ENCODE data around the gene CDK11A. TPM values are rescaled to one million over a fixed set of nuclear protein-coding genes. Genes with fewer than 3 reads are reported as not detected.
"Not testable (repeated sequence)": the region's sequence is repeated elsewhere in the genome, so short reads cannot be mapped to it uniquely, and the experiment has no call there.

Gene CDK11A
- total RNA-seq, 1 experiment from 2014 or later, result 36.2 TPM

DNA sequence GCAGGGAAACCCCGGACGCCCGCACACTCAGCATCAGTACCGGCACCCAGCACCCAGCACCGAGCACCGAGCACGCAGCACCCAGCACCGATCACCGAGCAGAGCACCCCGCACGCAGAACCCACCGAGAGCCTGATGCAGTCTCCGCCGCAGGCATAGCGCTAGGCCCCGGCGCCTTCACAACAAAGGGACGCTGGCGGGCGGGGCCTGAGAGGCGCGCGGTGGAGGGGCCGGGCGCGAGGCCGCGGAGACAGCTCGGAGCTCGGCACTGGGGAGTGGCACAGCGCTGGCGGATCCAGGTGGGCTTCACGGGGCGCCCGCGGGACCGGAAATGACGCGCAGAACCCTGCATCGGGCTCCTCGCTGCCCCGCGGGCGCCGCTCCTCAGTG is 31.8 kb downstream of the CDK11A start:
- BruUV-seq (replicated peaks), result TSS peak; percentile 77
- peak; percentile 66 for DNase-seq
- intact Hi-C loops (cut with micrococcal nuclease; ENCODE audit: unreplicated experiment); H3K4me1 Mint-ChIP-seq (ENCODE audit: low read depth, unreplicated experiment); H3K9me3 Mint-ChIP-seq (ENCODE audit: low read depth, unreplicated experiment); H3K27ac Mint-ChIP-seq (ENCODE audit: unreplicated experiment); H3K27me3 Mint-ChIP-seq (ENCODE audit: unreplicated experiment); CTCF ChIA-PET: not testable (repeated sequence)
- H3K4me3 Mint-ChIP-seq (ENCODE audit: low read depth, unreplicated experiment), result peak overlapping the region; percentile 65
- peaks cover 22% of the 10 kb centered on the region for H3K36me3 Mint-ChIP-seq (ENCODE audit: insufficient read depth, unreplicated experiment)

DNA sequence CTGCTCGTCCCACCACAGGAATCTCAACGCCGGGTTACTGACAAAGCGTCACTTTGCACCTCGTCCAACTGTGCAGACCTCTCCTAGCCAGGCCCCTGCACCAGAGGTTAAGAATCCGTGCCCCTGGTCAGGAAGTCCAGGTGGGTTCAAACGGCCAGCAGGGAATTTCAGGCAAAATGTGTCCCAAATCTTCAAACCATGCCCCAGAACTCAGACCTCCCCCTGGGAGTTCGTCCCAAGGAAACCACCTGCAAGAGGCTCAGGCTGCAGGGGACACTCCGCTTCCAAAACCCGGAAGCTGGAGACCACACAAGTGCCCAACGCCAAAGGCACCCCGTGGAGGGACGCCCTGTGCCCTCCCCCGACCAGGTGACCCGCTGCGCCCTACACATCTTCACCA is 32.7 kb downstream of the CDK11A start:
- intact Hi-C loops (cut with micrococcal nuclease; ENCODE audit: unreplicated experiment); H3K27me3 Mint-ChIP-seq (ENCODE audit: unreplicated experiment); H3K9me3 Mint-ChIP-seq (ENCODE audit: low read depth, unreplicated experiment); H3K4me3 Mint-ChIP-seq (ENCODE audit: low read depth, unreplicated experiment); CTCF ChIA-PET; H3K4me1 Mint-ChIP-seq (ENCODE audit: low read depth, unreplicated experiment); H3K27ac Mint-ChIP-seq (ENCODE audit: unreplicated experiment); BruUV-seq (replicated peaks); DNase-seq: not testable (repeated sequence)
- peaks cover 26% of the 10 kb centered on the region for H3K36me3 Mint-ChIP-seq (ENCODE audit: insufficient read depth, unreplicated experiment)

DNA sequence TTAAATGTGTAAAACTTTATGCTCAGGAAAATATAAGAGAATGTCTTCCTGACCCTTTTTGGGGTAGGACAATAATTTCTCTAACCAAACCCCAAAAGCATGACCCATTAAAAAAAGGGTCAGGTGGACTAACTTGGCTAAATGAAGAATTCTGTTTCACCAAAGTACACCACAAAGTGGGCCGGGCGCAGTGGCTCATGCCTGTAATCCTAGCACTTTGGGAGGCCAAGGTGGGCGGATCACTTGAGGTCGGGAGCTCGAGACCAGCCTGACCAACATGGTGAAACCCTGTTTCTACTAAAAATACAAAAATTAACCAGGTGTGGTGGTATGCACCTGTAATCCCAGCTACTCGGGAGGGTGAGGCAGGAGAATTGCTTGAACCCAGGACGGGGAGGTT is 34.6 kb downstream of the CDK11A start:
- H3K4me1 Mint-ChIP-seq (ENCODE audit: low read depth, unreplicated experiment); H3K9me3 Mint-ChIP-seq (ENCODE audit: low read depth, unreplicated experiment); CTCF ChIA-PET; intact Hi-C loops (cut with micrococcal nuclease; ENCODE audit: unreplicated experiment); H3K27ac Mint-ChIP-seq (ENCODE audit: unreplicated experiment); BruUV-seq (replicated peaks); H3K4me3 Mint-ChIP-seq (ENCODE audit: low read depth, unreplicated experiment); H3K27me3 Mint-ChIP-seq (ENCODE audit: unreplicated experiment); DNase-seq: not testable (repeated sequence)
- peaks cover 32% of the 10 kb centered on the region for H3K36me3 Mint-ChIP-seq (ENCODE audit: insufficient read depth, unreplicated experiment)

DNA sequence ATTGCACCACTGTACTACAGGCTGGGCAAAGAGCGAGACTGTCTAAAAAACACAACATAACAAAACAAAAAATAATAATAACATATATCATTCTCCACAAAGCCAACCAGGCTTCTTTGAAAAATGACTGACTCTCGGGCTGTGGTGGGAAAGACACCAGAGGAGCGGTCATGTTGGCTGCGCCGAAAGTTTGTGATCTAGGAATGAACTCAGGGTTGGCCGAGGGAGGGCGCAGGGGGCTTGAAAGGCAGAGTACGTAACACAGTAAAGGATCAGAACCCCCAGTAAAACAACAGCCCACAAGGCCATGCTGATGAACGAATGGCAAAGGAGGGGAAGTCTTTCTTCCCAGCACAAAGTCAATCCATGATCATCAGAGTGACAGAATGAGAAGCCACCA is 36.3 kb downstream of the CDK11A start:
- Mint-ChIP-seq H3K9me3 (ENCODE audit: low read depth, unreplicated experiment) (no peaks in the 10 kb centered on the region), H3K4me3 (ENCODE audit: low read depth, unreplicated experiment) (no peak overlapping the region), H3K27me3 (ENCODE audit: unreplicated experiment) (no peaks in the 10 kb centered on the region), H3K36me3 (ENCODE audit: insufficient read depth, unreplicated experiment) (peaks cover 29% of the 10 kb centered on the region), H3K4me1 (ENCODE audit: low read depth, unreplicated experiment) (no peaks in the 10 kb centered on the region), H3K27ac (ENCODE audit: unreplicated experiment) (no peak overlapping the region)
- DNase-seq, result no peak
- TF ChIP-seq, protein P1, sequence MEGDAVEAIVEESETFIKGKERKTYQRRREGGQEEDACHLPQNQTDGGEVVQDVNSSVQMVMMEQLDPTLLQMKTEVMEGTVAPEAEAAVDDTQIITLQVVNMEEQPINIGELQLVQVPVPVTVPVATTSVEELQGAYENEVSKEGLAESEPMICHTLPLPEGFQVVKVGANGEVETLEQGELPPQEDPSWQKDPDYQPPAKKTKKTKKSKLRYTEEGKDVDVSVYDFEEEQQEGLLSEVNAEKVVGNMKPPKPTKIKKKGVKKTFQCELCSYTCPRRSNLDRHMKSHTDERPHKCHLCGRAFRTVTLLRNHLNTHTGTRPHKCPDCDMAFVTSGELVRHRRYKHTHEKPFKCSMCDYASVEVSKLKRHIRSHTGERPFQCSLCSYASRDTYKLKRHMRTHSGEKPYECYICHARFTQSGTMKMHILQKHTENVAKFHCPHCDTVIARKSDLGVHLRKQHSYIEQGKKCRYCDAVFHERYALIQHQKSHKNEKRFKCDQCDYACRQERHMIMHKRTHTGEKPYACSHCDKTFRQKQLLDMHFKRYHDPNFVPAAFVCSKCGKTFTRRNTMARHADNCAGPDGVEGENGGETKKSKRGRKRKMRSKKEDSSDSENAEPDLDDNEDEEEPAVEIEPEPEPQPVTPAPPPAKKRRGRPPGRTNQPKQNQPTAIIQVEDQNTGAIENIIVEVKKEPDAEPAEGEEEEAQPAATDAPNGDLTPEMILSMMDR (IDR thresholded peaks at IDR 0.05; ENCODE audit: unreplicated experiment), result no peak
- CTCF ChIA-PET, result no interaction called here
- BruUV-seq (replicated peaks), result no TSS peak
- intact Hi-C loops (cut with micrococcal nuclease; ENCODE audit: unreplicated experiment), result no loop called here

DNA sequence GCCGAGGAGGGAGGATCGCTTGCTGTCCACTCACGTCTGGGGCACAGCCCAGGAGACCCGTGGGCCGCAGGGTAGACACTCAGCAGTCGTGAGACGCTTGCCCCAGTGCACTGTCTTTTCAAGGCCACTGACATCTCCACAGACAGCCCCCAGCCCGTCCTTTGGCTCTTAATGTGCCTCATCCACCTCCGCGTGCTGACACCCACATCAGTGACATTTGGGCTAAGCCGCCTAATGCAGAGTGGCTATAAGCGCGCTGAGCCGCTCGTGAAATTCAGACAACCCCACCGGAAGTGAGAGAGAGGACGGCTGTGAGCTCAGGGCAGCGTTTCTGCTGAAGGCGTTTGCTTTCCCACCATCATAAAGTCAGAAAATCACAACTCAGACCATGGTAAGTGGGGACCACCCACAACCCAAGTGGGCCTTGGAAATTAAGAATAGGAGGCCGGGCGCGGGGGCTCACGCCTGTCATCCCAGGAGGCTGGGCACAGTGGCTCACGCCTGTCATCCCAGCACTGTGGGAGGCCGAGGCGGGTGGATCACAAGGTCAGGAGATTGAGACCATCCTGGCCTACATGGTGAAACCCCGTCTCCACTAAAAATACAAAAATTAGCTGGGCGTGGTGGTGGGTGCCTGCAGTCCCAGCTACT is 40.0 kb downstream of the CDK11A start:
- Mint-ChIP-seq H3K4me1 (ENCODE audit: low read depth, unreplicated experiment) (no peaks in the 10 kb centered on the region), H3K9me3 (ENCODE audit: low read depth, unreplicated experiment) (no peaks in the 10 kb centered on the region), H3K27me3 (ENCODE audit: unreplicated experiment) (no peaks in the 10 kb centered on the region), H3K27ac (ENCODE audit: unreplicated experiment) (no peak overlapping the region), H3K4me3 (ENCODE audit: low read depth, unreplicated experiment) (no peak overlapping the region), H3K36me3 (ENCODE audit: insufficient read depth, unreplicated experiment) (peaks cover 16% of the 10 kb centered on the region)
- TF ChIP-seq, protein P1 (IDR thresholded peaks at IDR 0.05; ENCODE audit: unreplicated experiment), result no peak
- intact Hi-C loops (cut with micrococcal nuclease; ENCODE audit: unreplicated experiment), result no loop called here
- CTCF ChIA-PET, result no interaction called here
- no TSS peak for BruUV-seq (replicated peaks)
- DNase-seq, result no peak

Measured in Calu3 (cell line).